ENCODE results near the gene IER5. TPM values are rescaled to one million over a fixed set of nuclear protein-coding genes. Genes with fewer than 3 reads are reported as not detected.

The IER5 gene
- total and polyA plus RNA-seq, 2 of the 13 experiments (the other 11 are each of a cell fraction or from before 2014, with no cell fraction given): 2.5 to 3.5 TPM

DNA sequence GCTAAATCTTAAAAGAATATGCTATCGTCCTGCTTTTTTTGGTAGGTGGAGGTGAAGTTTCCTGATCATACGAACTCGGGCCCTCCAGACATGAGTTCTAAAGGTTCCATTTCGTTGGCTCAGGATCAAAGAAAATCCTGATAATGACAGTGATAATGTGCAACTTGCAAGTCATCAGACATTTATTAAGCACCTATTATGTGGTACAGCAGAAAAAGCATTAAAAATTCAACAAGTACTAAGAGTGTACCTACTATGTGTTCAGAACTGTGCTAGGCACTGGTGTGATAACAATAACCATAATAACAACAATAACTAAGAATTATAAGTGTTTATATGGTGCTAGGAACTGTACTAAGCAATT lies 3.9 kb upstream of the IER5 start (continued):
- TF ChIP-seq, protein P1, sequence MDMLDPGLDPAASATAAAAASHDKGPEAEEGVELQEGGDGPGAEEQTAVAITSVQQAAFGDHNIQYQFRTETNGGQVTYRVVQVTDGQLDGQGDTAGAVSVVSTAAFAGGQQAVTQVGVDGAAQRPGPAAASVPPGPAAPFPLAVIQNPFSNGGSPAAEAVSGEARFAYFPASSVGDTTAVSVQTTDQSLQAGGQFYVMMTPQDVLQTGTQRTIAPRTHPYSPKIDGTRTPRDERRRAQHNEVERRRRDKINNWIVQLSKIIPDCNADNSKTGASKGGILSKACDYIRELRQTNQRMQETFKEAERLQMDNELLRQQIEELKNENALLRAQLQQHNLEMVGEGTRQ (IDR thresholded peaks at IDR 0.05; ENCODE audit: low read depth, low read length): no peak
- TF ChIP-seq, protein P1 (CRISPR knock-in tag; IDR thresholded peaks at IDR 0.05; ENCODE audit: borderline replicate concordance): no peak

DNA sequence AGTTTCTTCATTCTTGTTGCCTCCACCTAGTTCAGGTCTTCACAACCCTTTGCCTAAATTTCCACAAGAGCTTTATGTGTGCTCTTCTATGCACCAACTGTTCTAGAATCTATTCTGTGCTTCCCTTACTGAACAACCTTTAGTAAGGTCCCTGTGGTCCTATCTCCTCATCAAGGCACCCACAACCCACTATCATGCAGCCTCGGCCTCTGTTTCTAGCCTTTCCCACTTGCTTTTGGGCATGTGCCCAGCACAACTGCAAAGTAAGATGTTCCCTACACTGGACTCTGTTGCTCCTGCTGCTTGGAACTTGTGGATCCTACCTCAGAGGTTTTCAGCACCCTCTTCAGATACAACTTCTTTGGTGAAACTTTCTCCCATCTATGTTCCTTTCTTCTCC lies 2.4 kb upstream of the IER5 start:
- intact Hi-C loops (cut with micrococcal nuclease; ENCODE audit: unreplicated experiment): loop anchor here (5.0 kb wide), 1 partner anchor 64 kb away; the partner anchor contains the start of gene STX6
- H3K27ac ChIP-seq (ENCODE audit: extremely low read length, insufficient read depth, low read length): no peak overlapping the region
- TF ChIP-seq, protein P2, sequence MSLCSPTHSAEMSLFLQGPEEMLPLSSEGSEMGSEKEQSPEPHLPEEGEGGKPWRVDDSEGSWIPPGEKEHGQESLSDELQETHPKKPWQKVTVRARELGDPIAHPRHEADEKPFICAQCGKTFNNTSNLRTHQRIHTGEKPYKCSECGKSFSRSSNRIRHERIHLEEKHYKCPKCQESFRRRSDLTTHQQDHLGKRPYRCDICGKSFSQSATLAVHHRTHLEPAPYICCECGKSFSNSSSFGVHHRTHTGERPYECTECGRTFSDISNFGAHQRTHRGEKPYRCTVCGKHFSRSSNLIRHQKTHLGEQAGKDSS (CRISPR knock-in tag; IDR thresholded peaks at IDR 0.05; ENCODE audit: borderline replicate concordance, low read depth): no peak
- TF ChIP-seq BHLHE40 (IDR thresholded peaks at IDR 0.05; ENCODE audit: low read length): no peak
- no peak for TF ChIP-seq SOX6 (IDR thresholded peaks at IDR 0.05)
- TF ChIP-seq SOX6 (CRISPR knock-in tag; IDR thresholded peaks at IDR 0.05): no peak
- TF ChIP-seq ZFAT (CRISPR knock-in tag; conservative IDR thresholded peaks at IDR 0.05): no peak
- no peak for TF ChIP-seq ZSCAN31 (CRISPR knock-in tag; IDR thresholded peaks at IDR 0.05; ENCODE audit: low read depth)
- no peak for TF ChIP-seq EZH2 (conservative IDR thresholded peaks at IDR 0.05; ENCODE audit: low read depth, low read length)
- no peak for TF ChIP-seq DPF2 (CRISPR knock-in tag; IDR thresholded peaks at IDR 0.05; ENCODE audit: borderline replicate concordance, low read depth)
- no peak for TF ChIP-seq ZNF121 (CRISPR knock-in tag; IDR thresholded peaks at IDR 0.05)
- TF ChIP-seq, protein P3, sequence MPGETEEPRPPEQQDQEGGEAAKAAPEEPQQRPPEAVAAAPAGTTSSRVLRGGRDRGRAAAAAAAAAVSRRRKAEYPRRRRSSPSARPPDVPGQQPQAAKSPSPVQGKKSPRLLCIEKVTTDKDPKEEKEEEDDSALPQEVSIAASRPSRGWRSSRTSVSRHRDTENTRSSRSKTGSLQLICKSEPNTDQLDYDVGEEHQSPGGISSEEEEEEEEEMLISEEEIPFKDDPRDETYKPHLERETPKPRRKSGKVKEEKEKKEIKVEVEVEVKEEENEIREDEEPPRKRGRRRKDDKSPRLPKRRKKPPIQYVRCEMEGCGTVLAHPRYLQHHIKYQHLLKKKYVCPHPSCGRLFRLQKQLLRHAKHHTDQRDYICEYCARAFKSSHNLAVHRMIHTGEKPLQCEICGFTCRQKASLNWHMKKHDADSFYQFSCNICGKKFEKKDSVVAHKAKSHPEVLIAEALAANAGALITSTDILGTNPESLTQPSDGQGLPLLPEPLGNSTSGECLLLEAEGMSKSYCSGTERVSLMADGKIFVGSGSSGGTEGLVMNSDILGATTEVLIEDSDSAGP (CRISPR knock-in tag; IDR thresholded peaks at IDR 0.05; ENCODE audit: borderline replicate concordance): no peak
- no peak for TF ChIP-seq KMT2B (CRISPR knock-in tag; IDR thresholded peaks at IDR 0.05)
- TF ChIP-seq, protein P4, sequence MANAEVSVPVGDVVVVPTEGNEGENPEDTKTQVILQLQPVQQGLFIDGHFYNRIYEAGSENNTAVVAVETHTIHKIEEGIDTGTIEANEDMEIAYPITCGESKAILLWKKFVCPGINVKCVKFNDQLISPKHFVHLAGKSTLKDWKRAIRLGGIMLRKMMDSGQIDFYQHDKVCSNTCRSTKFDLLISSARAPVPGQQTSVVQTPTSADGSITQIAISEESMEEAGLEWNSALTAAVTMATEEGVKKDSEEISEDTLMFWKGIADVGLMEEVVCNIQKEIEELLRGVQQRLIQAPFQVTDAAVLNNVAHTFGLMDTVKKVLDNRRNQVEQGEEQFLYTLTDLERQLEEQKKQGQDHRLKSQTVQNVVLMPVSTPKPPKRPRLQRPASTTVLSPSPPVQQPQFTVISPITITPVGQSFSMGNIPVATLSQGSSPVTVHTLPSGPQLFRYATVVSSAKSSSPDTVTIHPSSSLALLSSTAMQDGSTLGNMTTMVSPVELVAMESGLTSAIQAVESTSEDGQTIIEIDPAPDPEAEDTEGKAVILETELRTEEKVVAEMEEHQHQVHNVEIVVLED (CRISPR knock-in tag; IDR thresholded peaks at IDR 0.05; ENCODE audit: borderline replicate concordance): no peak
- TF ChIP-seq, protein P5, sequence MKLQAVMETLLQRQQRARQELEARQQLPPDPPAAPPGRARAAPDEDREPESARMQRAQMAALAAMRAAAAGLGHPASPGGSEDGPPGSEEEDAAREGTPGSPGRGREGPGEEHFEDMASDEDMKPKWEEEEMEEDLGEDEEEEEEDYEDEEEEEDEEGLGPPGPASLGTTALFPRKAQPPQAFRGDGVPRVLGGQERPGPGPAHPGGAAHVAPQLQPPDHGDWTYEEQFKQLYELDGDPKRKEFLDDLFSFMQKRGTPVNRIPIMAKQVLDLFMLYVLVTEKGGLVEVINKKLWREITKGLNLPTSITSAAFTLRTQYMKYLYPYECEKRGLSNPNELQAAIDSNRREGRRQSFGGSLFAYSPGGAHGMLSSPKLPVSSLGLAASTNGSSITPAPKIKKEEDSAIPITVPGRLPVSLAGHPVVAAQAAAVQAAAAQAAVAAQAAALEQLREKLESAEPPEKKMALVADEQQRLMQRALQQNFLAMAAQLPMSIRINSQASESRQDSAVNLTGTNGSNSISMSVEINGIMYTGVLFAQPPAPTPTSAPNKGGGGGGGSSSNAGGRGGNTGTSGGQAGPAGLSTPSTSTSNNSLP (IDR thresholded peaks at IDR 0.05; ENCODE audit: low read depth, low read length): no peak

More for the DNA sequence above, 2.4 kb upstream of the IER5 start:
- DNase-seq (ENCODE audit: low spot score): no peak
- ChIA-PET CTCF (ENCODE audit: low intra/inter-chr PET ratio, low total read pairs) (no interaction called here), POLR2A (interaction anchor here (0.6 to 5.3 kb wide), 3 partner anchors 10 to 41 kb away, joined by 3 to 57 read pairs (median 4); no protein-coding TSS in a partner anchor)
- H3K9ac ChIP-seq (ENCODE audit: insufficient read depth, low read depth, low read length): no peak overlapping the region
- WGBS (ENCODE audit: low lambda C conversion rate): 92% methylated on average over 1 of the region's 1 CpG
- no peaks in the 10 kb centered on the region for H3K36me3 ChIP-seq (replicated peaks in 1 of 2; ENCODE audit: control insufficient read depth in 1 of 2, insufficient read depth in 2 of 2, low read length in 2 of 2)
- H4K20me1 ChIP-seq (ENCODE audit: insufficient read depth, low read length): peaks cover 8% of the 10 kb centered on the region; the same call in 1 of the 2 replicates
- ATAC-seq: no peak
- in situ Hi-C loops (cut with HindIII; ENCODE audit: extremely low pct_ligation_motif_present, low pct_unique_long_range_greater_than_20kb): loop anchor here (5.0 kb wide), 1 partner anchor 56 kb away; no protein-coding TSS in a partner anchor
- H2AFZ ChIP-seq (ENCODE audit: low read length): no peak overlapping the region
- peaks cover 19% of the 10 kb centered on the region for H3K79me2 ChIP-seq (ENCODE audit: insufficient read depth, low read length)
- H3K27me3 ChIP-seq (ENCODE audit: control insufficient read depth in 1 of 2, insufficient read depth in 2 of 2, low read length in 2 of 2): no peaks in the 10 kb centered on the region; a peak in 2 of 5 replicates
- no TSS peak for BruUV-seq (replicated peaks)
- no peaks in the 10 kb centered on the region for H3K9me3 ChIP-seq (ENCODE audit: low read length)
- no peak overlapping the region for H3K4me3 ChIP-seq (replicated peaks in 1 of 3; ENCODE audit: insufficient read depth in 1 of 3, low read depth in 2 of 3, low read length in 3 of 3)
- no peak overlapping the region for H3K4me2 ChIP-seq (ENCODE audit: low read depth, low read length)
- FAIRE-seq: no peak
- peaks cover 33% of the 10 kb centered on the region for H3K4me1 ChIP-seq (ENCODE audit: insufficient read depth, low read length)
